Measurements from ENCODE around the gene BIRC3.
A peak's percentile ranks its signal among the peaks of the same experiment; 100 is the strongest.

BIRC3 gene

DNA sequence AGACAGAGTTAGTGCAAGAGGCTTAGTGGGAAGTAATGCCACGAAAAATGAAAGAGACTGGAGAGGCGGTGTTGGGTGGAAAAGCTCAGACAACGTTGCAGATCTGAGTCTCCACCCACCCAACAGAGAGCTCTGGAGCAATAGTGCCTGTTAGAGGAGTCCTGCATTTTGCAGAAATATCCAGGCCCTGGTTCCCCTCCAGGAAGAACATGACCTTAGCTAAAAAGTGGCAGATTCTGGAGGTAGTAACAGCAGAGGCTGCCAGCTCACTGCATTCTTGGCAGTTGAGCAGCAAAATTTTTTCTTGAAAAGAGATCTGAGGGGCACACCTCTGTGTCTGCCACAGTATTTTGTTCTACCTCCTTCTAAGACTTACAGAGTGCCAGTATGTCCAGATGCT, 27.7 kb upstream of the BIRC3 start:
- Histone ChIP-seq H3K9me2 (ENCODE audit: low read depth, low read length) (no peaks in the 10 kb centered on the region), H4K20me1 (ENCODE audit: insufficient read depth, low read length) (no peaks in the 10 kb centered on the region), H3K4me1 (ENCODE audit: insufficient read depth, low read length, severe bottlenecking) (peaks cover 54% of the 10 kb centered on the region), H3K4me3 (ENCODE audit: low read depth, low read length, poor library complexity, severe bottlenecking) (no peak overlapping the region), H3F3A (ENCODE audit: insufficient read depth, low read length) (no peaks in the 10 kb centered on the region), H3K79me2 (ENCODE audit: insufficient read depth, low read length) (no peaks in the 10 kb centered on the region), H3K9ac (ENCODE audit: low read length) (no peak overlapping the region; the same call in 1 of the 2 replicates), H3K9me3 (ENCODE audit: low read length) (no peaks in the 10 kb centered on the region), H3K27ac (ENCODE audit: low read depth, low read length, poor library complexity, severe bottlenecking) (peak overlapping the region; percentile 67), H3K36me3 (ENCODE audit: insufficient read depth, low read length) (no peaks in the 10 kb centered on the region), H3K27me3 (ENCODE audit: insufficient read depth, low read length) (no peaks in the 10 kb centered on the region), H2AFZ (ENCODE audit: low read length) (0 out of 2 replicates have a peak overlapping the region, but pooled peaks have one; percentile 72), H3K4me2 (ENCODE audit: low read length) (peak overlapping the region; percentile 64; the same call in 1 of the 2 replicates)
- TF ChIP-seq, protein P1, sequence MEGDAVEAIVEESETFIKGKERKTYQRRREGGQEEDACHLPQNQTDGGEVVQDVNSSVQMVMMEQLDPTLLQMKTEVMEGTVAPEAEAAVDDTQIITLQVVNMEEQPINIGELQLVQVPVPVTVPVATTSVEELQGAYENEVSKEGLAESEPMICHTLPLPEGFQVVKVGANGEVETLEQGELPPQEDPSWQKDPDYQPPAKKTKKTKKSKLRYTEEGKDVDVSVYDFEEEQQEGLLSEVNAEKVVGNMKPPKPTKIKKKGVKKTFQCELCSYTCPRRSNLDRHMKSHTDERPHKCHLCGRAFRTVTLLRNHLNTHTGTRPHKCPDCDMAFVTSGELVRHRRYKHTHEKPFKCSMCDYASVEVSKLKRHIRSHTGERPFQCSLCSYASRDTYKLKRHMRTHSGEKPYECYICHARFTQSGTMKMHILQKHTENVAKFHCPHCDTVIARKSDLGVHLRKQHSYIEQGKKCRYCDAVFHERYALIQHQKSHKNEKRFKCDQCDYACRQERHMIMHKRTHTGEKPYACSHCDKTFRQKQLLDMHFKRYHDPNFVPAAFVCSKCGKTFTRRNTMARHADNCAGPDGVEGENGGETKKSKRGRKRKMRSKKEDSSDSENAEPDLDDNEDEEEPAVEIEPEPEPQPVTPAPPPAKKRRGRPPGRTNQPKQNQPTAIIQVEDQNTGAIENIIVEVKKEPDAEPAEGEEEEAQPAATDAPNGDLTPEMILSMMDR (IDR thresholded peaks at IDR 0.05; ENCODE audit: low read length): no peak
- TF ChIP-seq EZH2 (IDR thresholded peaks at IDR 0.05; ENCODE audit: borderline replicate concordance, low read length): no peak

DNA sequence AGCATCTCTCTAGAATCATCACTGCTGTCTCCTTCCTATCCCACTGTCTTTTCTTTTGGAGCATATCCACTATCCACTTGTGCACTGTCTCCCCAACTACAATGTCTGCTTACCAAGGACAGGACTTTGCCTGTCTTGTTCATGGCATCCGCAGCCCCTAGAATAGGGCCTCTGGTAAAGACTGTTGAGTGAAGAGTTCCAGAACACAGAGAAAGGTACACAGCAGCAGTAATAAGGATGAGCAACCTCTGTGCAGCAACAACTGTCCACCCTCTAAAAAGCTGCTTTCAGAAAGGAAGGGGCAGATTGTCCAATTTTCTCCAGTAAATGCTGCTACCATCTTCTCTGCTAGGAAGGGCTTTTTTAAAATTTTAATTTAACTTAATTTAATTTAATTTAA, 25.5 kb upstream of the BIRC3 start:
- no peaks in the 10 kb centered on the region for H3F3A ChIP-seq (ENCODE audit: insufficient read depth, low read length)
- no peak overlapping the region for H2AFZ ChIP-seq (ENCODE audit: low read length)
- no peaks in the 10 kb centered on the region for H3K36me3 ChIP-seq (ENCODE audit: insufficient read depth, low read length)
- H3K27ac ChIP-seq (ENCODE audit: low read depth, low read length, poor library complexity, severe bottlenecking): peak overlapping the region; percentile 45
- H4K20me1 ChIP-seq (ENCODE audit: insufficient read depth, low read length): no peaks in the 10 kb centered on the region
- H3K9me2 ChIP-seq (ENCODE audit: low read depth, low read length): no peaks in the 10 kb centered on the region
- no peaks in the 10 kb centered on the region for H3K27me3 ChIP-seq (ENCODE audit: insufficient read depth, low read length)
- H3K4me3 ChIP-seq (ENCODE audit: low read depth, low read length, poor library complexity, severe bottlenecking): no peak overlapping the region
- no peak overlapping the region for H3K9ac ChIP-seq (ENCODE audit: low read length)
- H3K9me3 ChIP-seq (ENCODE audit: low read length): no peaks in the 10 kb centered on the region
- TF ChIP-seq, protein P1 (IDR thresholded peaks at IDR 0.05; ENCODE audit: low read length): no peak
- no peak for TF ChIP-seq EZH2 (IDR thresholded peaks at IDR 0.05; ENCODE audit: borderline replicate concordance, low read length)
- H3K4me1 ChIP-seq (ENCODE audit: insufficient read depth, low read length, severe bottlenecking): peaks cover 67% of the 10 kb centered on the region
- H3K4me2 ChIP-seq (ENCODE audit: low read length): no peak overlapping the region
- no peaks in the 10 kb centered on the region for H3K79me2 ChIP-seq (ENCODE audit: insufficient read depth, low read length)

DNA sequence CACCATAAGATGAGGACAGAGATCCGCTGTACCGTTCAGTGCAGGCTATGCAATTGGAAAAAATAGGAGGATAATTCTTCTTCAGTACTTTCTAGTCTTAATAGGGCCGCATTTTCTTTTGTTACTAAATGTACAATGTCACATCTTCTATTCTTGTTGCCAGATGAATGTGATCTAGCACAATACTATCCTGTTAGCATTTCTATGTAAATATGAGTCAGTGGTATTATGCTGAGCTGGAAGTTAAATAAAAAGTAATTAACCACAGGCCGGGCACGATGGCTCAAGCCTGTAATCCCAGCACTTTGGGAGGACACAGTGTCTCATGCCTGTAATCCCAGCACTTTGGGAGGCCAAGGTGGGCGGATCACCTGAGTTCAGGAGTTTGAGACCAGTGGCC, 24.4 kb upstream of the BIRC3 start:
- Histone ChIP-seq H3K27ac (ENCODE audit: low read depth, low read length, poor library complexity, severe bottlenecking) (no peak overlapping the region), H2AFZ (ENCODE audit: low read length) (no peak overlapping the region), H3K4me1 (ENCODE audit: insufficient read depth, low read length, severe bottlenecking) (peaks cover 57% of the 10 kb centered on the region), H3K4me3 (ENCODE audit: low read depth, low read length, poor library complexity, severe bottlenecking) (no peak overlapping the region), H3K9me3 (ENCODE audit: low read length) (no peaks in the 10 kb centered on the region), H3K9ac (ENCODE audit: low read length) (no peak overlapping the region), H4K20me1 (ENCODE audit: insufficient read depth, low read length) (no peaks in the 10 kb centered on the region), H3K27me3 (ENCODE audit: insufficient read depth, low read length) (no peaks in the 10 kb centered on the region), H3K9me2 (ENCODE audit: low read depth, low read length) (no peaks in the 10 kb centered on the region), H3K4me2 (ENCODE audit: low read length) (no peak overlapping the region; the same call in 1 of the 2 replicates), H3F3A (ENCODE audit: insufficient read depth, low read length) (no peaks in the 10 kb centered on the region), H3K79me2 (ENCODE audit: insufficient read depth, low read length) (no peaks in the 10 kb centered on the region), H3K36me3 (ENCODE audit: insufficient read depth, low read length) (no peaks in the 10 kb centered on the region)
- TF ChIP-seq EZH2 (IDR thresholded peaks at IDR 0.05; ENCODE audit: borderline replicate concordance, low read length): no peak
- TF ChIP-seq, protein P1 (IDR thresholded peaks at IDR 0.05; ENCODE audit: low read length): no peak

Measured in OCI-LY1 (cell line).